Measurements from ENCODE around the gene CCDC8.
"Not testable (repeated sequence)": the region's sequence is repeated elsewhere in the genome, so short reads cannot be mapped to it uniquely, and the experiment has no call there.

CCDC8 gene

DNA sequence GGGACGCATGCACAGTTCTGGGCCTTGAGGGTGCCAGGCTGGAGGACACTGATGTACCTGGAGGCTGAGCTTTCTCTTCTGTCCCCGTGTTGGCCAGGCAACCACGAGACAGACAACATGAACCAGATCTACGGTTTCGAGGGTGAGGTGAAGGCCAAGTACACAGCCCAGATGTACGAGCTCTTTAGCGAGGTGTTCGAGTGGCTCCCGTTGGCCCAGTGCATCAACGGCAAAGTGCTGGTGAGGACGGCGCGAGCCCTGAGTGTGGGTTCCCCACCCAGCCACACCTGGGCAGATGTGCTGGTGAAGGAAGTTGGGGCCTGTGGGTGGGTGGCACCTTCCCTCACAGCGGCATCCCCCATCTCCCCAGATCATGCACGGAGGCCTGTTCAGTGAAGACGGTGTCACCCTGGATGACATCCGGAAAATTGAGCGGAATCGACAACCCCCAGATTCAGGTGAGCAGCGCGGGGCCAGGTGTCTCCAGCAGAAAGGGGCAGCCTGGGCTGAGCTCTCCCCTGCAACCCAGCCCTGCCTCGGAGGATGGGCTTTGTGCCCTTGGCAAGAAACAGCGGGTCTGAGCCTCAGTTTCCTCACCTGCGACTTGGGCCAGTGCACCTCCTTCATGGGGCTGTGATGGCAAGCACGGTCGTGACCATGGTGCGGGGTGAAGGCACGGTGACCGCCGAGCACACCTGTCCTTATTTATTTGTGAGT lies 26.2 kb downstream of the CCDC8 start:
- no peak for DNase-seq (ENCODE audit: low read depth)

DNA sequence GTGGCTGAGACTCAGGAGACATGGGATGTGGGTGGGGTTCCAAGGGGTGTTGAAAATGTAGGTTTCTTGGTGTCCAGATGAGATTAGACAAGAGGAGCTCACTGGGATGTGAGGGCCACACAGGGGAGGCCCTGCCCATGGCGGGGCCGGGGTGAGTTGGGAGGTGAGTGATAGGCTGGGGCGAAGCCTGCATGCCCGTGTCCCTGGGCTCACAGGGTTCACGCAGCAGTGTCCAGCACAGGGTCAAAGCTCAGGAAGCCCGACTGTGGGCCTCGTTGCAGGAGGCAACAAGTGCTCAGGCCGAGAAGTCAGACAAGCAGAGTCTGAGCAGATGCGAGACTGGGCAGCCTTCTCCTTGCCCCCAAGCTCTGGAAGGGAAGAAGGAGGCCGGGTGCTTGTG lies 27.2 kb downstream of the CCDC8 start:
- H3K4me3 ChIP-seq (ENCODE audit: low read depth, low read length) = no peak overlapping the region

More for the DNA sequence above, 26.2 kb downstream of the CCDC8 start:
- no peak overlapping the region for H3K4me3 ChIP-seq (ENCODE audit: low read depth, low read length)

DNA sequence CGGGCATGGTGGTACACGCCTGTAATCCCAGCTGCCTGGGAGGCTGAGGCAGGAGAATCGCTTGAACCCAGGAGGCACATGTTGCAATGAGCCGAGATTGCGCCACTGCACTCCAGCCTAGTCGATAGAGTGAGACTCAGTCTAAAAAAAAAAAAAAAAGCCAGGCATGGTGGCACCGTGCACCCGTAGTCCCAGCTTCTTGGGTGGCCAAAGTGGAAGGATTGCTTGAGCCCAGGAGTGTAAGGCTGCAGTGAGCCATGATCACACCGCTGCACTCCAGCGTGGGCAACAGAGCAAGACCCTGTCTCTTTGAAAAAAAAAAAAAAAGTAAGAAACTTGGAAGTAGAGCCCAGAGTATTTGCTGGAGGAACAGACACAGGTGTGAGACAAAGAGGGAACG lies 27.7 kb downstream of the CCDC8 start:
- H3K4me3 ChIP-seq (ENCODE audit: low read depth, low read length) = no peak overlapping the region
- DNase-seq (ENCODE audit: low read depth) = no peak

More for the DNA sequence above, 27.2 kb downstream of the CCDC8 start:
- no peak for DNase-seq (ENCODE audit: low read depth)

DNA sequence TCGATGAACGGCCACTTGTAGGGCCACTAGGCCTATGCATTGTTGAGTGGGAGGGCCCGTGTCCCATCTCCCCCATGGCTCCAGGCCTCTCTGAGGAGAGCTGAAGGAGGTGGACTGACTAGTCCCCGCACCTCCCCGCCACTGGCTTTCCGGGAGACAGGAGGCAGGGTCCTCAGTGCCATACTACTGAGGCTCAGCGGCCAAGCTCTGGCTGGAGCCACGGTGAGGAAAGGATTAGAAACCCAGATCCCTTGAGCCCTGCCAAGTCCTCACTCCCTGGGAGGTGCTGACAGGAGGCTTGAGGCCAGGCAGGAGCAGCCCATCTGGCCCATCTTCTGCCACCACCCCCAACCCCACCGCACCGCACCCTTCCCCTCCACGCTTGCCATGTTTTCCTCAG lies 29.0 kb downstream of the CCDC8 start:
- H3K4me3 ChIP-seq (ENCODE audit: low read depth, low read length) = no peak overlapping the region
- no peak for DNase-seq (ENCODE audit: low read depth)

DNA sequence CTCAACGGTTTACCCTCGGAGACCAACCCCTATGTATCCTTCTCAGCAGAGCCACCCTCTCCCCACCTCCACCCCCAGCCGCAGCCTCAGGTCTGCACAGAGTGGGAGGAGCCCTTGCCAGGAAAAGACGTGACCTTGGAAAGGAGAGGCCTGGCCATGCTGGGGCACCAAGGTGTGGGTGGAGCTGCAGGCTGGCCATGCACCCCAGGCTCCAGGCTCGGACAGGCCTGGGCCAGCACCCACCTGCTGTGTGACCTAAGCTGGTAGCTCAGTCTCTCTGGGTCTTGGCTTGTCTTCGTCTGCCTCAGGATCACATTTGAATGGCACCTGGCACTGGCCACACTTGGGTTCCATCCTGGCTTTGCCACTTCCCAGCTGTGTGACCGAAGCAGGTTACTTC lies 29.5 kb downstream of the CCDC8 start:
- no peak for DNase-seq (ENCODE audit: low read depth)
- no peak overlapping the region for H3K4me3 ChIP-seq (ENCODE audit: low read depth, low read length)

DNA sequence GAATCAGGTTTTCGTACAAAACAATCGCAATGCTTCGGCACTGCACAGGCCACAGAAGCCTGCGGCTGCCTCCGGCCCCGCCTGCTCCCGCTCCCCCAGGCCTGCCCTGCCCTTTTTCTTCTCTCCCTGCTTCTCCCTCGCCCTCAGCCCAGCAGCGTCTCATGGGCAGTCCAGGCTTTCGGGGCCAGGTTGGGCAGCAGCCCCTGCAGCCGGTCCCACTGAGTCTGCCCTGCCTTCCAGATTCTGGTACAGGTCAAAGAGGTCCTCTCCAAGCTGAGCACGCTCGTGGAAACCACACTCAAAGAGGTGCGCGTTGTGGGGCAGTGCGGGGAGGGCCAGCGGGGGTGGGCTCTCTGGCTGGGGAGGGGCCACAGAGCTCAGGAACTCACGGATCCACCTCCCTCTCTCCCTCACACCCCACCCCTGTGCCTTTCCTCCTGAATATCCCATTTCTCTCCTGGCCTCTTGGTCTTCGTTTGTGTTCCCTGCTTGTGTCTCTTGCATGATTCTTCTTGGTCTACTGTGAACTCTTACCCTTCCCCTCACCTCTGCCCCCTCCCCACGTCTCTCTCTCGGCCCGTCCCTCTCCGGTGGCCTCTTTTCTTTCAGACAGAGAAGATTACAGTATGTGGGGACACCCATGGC lies 30.1 kb downstream of the CCDC8 start:
- DNase-seq (ENCODE audit: low read depth) = no peak
- H3K4me3 ChIP-seq (ENCODE audit: low read depth, low read length) = no peak overlapping the region

DNA sequence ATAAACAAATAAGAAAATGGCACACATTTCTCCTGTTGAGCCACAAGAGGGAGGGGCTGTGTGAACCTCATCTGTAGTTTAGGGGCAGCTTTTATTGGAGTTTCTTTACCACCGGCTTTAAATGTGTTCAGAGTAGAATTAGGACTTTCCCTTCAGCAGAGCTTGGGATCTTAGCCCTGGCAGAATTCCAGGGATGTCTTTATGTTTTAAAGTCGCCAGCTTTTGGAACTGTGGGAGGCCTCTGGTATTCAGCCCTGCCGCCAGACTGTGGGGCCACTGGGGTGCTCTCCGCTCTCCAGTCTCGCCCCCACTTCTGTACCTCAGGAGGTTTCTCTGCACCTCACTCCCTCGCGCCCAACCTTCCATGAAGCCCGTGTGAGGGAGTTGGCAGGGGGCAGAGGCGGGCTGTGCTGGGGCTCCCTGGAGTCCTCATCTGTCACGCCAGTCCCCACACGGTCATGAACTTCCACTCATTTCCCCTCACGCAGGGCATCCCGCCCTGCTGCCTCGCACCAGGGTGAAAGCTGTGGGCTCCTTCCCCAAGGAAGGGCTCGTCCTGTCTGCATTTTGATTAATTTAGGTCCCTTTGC lies 31.5 kb downstream of the CCDC8 start:
- no peak overlapping the region for H3K4me3 ChIP-seq (ENCODE audit: low read depth, low read length)
- DNase-seq (ENCODE audit: low read depth) = no peak

DNA sequence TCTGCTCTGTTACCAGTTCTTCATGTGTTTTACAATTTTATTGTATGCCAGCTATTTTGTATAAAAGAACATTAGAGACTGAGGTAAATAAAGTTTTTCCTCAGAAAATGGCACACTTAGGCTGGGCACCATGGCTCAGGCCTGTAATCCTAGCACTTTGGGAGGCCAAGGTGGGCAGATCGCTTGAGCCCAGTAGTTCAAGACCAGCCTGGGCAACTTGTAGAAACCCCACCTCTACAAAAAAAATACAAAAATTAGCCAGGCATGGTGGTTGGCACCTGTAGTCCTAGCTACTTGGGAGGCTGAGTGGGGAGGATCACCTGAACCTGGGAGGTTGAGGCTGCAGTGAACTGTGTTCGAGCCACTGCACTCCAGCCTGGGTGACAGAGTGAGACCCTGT lies 32.0 kb downstream of the CCDC8 start:
- no peak overlapping the region for H3K4me3 ChIP-seq (ENCODE audit: low read depth, low read length)

DNA sequence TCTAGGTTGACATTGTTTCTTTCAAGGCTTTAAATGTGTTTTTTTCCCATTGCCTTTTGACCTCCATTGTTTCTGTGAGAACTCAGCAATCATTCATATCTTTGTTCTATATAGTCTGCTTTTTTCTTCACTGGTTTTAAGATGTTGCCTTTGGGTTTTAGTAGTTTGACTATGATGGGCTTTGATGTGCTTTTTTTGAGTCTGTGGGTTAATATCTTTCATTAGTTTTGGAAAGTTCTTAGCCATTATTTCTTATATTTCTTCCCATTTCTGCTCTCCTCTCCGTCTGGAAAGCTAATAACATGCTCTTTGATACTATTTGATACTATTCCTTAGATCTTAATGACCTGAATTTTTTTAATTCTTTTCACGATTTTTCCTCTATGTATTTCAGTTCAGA lies 32.7 kb downstream of the CCDC8 start:
- no peak overlapping the region for H3K4me3 ChIP-seq (ENCODE audit: low read depth, low read length)
- DNase-seq (ENCODE audit: low read depth) = no peak

More for the DNA sequence above, 32.0 kb downstream of the CCDC8 start:
- DNase-seq (ENCODE audit: low read depth) = no peak

DNA sequence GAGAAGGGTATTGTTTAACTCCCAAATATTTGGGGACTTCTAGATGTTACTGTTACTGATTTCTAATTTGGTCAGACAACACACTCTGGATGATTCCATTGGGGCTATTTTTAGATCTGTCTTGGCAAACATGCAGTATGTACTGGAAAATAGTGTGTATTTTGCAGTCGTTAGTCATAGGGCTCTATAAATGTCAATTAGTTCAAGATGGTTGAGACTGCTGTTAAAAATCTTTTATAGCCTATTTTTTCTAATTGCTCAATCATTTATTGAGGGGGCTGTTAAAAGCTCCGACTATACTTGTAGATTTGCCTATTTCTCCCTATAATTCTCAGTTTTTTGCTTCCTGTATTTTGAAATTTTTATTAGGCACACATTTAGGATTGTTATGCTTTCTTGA lies 35.1 kb downstream of the CCDC8 start:
- DNase-seq (ENCODE audit: low read depth) = peak; percentile 52

DNA sequence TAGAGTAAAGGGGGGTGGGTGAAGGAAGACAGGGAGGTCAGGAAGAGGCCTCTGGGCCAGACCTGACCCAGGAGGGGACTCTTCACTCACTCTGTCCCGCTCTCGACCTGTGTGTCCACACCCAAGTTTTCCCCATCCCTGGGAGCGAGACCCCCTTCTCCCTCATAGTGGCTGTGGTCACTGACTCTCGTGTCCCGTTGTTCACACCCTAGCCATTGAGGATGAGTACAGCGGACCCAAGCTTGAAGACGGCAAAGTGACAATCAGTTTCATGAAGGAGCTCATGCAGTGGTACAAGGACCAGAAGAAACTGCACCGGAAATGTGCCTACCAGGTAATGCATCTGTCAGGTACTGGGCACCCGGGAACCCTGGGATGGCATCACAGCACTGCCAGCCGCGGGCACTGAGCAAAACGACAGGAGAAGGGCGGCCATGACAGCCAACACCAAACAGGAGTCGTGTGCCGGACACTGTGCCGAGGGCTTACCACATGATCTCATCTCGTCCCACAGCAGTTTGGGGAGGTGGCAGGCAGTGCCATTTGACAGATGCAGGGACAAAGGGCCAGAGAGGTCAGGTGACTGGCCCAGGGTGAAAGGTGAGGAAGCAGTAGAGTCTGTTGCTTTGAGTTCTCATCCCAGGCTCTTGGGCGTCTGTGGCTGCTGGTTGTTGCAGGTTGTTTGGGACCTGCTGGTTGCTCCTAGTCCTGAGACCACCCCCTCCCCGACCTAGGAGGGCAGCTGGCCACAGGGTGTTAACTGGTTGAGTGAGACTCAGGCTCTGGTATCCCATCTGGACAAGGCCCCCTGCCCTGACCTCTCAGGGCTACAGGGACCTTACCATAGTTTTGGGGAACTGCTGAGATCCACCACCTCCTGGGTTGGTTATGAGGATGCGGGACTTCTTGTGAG lies 36.9 kb downstream of the CCDC8 start:
- H3K4me3 ChIP-seq (ENCODE audit: low read depth, low read length) = no peak overlapping the region
- no peak for DNase-seq (ENCODE audit: low read depth)

More for the DNA sequence above, 35.1 kb downstream of the CCDC8 start:
- no peak overlapping the region for H3K4me3 ChIP-seq (ENCODE audit: low read depth, low read length)

DNA sequence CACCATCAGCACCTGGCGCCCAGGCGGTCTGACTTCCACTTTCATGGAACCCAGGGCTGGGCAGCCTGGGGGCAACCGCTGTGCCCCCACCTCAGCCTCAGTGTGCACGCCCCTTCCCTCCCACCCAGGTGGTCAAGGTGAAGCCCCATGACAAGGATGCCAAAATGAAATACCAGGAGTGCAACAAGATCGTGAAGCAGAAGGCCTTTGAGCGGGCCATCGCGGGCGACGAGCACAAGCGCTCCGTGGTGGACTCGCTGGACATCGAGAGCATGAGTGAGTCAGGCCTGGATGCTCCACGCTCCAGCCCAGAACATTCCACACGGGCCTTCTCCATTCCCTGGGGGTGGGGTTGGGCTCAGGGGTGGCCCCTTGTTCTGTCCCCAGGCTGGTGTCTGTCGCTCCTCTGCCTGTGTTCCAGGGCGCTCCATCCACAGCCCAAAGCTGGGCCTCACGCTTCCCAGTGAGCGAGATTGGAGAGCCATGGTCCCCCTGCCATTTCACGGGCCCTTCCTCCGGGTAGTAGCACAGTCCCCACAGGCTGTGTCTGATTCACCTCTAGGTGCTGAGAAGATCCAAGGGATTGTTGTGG lies 37.8 kb downstream of the CCDC8 start:
- DNase-seq (ENCODE audit: low read depth); H3K4me3 ChIP-seq (ENCODE audit: low read depth, low read length): not testable (repeated sequence)

DNA sequence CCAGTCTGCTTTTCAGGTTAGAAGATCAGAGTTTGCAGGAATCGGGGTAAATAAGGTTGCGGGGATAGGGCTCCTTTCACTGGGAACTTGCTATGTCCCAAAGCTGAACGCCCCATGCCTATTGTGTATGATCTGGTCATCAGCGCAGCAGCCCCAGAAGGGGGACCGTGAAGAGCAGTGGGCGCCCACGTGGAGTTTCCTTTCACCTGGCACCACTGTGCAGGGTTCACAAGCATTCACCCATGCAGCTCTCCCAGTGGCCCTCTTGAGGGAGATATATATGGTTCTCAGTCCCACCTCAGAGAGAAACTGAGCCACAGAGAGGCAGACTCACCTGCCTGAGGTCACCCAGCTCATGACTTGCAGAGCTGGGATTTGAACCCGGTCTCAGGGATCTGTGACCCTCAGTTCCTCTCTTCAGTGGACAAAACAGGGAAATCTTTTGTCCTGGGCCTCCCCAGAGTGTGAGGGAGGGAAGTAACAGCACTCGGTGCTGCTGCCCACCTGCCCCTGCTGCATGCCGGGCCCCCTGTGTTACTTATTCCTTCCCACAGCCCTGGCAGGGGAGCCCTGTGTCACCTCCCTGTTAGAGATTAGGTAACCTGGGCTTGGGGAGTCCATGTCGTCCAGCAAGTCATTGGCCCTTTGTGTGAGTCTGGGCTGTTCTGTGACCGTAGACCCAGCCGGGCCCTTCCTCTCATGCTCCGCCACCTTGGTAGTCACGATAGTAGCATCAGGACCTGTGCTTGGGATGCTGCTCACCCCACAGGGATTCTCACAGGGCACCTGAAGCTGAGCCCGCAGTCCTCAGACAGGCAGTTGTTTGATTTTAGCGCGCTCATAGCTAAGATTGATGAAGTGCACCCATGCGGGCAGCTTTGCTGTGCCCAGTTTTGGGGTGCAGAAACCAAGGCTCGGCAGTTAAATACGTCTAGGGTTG lies 38.6 kb downstream of the CCDC8 start:
- H3K4me3 ChIP-seq (ENCODE audit: low read depth, low read length) = no peak overlapping the region
- no peak for DNase-seq (ENCODE audit: low read depth)

DNA sequence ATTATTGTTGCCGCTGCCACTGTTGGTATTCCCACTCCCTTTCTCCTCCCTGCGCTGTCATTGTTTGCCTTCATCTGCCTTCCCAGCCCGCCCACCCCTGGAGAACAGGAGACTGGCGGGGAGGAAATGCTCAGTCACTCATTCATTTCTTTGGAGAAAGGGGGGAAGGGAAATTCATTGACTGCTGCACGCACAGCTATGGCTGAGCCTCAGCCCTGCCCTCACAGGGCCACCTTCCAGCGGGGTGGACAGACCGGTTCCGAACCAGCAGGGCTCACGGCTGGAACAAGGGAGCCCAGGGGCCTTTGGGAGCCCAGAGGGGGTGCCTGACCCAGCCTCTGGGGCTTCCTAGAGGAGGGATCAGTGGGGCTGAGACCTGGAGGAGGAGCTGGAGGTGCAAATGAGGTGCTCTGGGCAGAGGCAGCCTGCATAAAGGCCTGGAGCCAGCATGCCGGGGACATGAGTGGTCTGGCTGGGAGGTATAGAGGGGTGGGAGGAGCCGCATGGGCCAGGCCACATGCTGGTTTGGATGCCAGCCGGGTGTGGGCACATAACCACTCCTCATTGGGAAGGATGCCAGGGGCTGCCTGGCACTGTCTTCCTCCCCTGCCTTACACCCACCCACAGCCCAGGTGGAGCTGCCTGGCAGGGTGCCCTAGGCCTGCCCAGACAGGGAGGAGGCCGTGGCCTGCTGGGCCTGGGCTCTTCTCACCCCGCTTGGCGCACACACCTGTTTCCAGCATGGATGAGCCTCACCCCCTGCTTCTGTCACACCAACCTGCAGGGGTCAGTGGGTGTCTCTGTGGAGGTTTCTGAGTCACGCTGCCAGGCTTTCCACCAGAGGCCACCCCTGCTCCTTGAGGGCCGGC lies 39.6 kb downstream of the CCDC8 start:
- H3K4me3 ChIP-seq (ENCODE audit: low read depth, low read length) = no peak overlapping the region
- DNase-seq (ENCODE audit: low read depth) = no peak

DNA sequence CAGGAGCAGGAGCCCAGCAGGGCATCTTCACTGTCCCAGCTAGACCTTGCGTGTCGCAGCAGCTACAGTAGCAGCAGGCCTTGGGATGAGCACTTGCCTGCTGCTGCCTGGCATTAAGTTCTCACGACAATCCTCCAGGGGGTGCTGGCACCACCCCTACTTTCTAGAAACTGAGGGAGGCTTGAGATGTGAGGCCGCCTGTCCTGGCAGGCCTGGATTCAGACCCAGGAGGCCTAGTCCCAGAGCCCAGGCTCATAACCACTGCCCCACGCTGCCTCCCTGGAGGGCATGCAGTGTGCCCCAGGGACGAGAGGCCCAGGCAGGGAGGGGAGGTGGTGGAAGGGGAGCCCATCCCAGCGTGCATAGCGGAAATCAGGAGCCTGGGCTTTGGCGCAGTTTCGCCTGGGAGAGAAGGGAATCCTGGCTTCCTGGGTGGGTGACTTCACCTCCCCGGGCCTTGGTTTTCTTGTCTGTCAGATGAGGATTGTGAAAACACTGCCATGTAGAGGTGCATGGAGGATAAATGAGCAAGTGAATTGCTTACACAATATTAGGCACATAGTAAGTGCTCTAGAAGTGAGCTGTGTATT lies 40.4 kb downstream of the CCDC8 start:
- DNase-seq (ENCODE audit: low read depth) = no peak
- H3K4me3 ChIP-seq (ENCODE audit: low read depth, low read length) = no peak overlapping the region

DNA sequence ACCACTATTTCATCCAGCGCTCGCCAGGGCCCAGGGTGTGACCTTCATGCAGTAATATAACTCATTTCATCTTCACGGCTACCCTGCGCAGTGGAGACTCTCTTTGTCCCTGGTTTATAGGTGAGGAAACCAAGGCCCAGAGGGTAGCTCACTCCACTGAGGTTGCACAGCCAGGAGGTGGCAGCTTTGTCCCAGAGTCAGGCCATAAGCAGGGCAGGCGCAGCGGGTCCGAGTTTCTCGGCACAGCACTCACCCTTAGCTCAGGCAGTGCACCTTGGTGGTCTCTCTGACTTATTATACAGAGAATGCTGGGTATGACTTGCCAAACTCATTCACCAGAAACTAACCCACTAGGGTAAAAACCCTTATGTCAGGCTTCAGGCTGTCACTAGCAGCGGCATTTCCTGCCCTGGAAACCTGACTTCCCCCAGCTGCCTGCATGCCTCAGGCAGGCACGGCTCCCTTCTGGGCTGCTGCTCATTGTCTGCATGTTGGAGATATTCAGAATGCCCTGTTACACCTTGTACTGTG lies 41.9 kb downstream of the CCDC8 start:
- no peak for DNase-seq (ENCODE audit: low read depth)
- H3K4me3 ChIP-seq (ENCODE audit: low read depth, low read length) = no peak overlapping the region

DNA sequence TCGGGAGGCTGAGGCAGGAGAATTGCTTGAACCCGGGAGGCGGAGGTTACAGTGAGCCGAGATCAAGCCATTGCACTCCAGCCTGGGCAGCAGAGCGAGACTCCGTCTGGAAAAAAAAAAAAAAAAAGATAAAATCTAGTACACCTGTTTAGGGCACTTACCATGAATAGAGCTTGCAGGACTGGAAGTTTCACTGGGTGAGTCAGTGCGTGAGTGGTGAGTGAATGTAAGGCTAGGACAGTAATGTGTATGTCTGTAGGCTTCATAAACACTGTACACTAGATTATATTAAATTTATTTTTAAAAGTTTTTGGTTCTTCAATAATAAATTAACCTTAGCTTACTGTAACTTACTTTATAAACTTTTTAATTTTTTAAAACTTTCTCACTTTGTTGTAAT lies 43.5 kb downstream of the CCDC8 start:
- DNase-seq (ENCODE audit: low read depth) = no peak
- no peak overlapping the region for H3K4me3 ChIP-seq (ENCODE audit: low read depth, low read length)

Data from skeletal muscle cell (primary cell).